ENCODE results near the gene GBX2.
A peak's percentile ranks its signal among the peaks of the same experiment; 100 is the strongest.

DNA sequence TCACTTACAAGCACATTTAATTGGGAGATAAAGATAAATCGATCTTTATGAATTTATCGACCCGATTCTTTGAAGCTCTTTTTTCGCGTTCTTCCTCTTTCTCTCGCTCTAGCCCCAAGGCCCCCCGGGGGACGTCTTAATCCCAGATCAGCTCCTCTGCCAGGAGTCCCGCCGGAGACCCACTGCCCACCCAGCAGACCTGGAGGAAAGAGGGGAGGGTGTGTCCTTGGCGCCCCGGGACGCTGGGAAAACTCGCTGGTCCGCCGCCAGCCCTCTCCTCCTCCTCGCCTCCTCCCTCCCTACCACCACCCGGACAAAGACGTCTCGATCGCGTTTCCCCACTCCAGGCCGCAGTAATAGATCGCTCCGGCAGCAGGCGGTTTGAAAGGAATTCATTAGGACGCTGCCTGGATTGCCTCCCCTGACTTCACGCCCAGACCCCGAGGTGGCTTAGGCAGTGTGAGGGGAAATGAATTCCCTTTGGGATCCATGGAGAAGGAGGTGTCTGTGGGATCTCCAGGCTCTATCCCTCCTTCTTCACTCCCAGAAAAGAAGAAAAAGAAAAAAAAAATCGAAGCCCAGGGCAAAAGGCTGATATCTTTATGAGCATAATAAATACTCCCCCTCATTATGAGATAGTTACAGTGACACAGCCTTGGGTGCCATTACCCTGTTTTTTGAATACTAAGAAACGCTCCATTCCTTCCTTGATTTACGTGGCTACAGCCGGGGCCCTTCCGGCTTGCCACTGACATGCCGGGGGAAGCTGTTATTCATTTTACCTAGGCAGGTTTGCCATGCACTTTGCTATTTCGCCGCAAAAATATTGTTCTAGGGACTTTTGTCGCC, 1.8 kb upstream of the GBX2 start:
- no peak for TF ChIP-seq POLR2AphosphoS5 (IDR thresholded peaks at IDR 0.05; ENCODE audit: low read depth)
- peak; percentile 61 for TF ChIP-seq EZH2 (IDR thresholded peaks at IDR 0.05; ENCODE audit: low read depth, unreplicated experiment)
- TF ChIP-seq CREB1 (CRISPR knock-in tag; IDR thresholded peaks at IDR 0.05; ENCODE audit: low read depth): no peak
